Activated CD8-positive, alpha-beta T cell treated with anti-CD3 and anti-CD28 coated beads for 36 hours (primary cell): Measurements from ENCODE around the gene CTBP1. TPM values are rescaled to one million over a fixed set of nuclear protein-coding genes. Genes with fewer than 3 reads are reported as not detected.

Source experiments
- ATAC-seq: fragments of 200-7000 bp; cut with Tn5 transposase; one replicate; pipeline ENCODE4 v1.10.0; 2021; ENCODE audit warnings: mild to moderate bottlenecking, moderate library complexity
- CTCF ChIA-PET: fragments of 350-600 bp; sonication (Branson Sonifier 250); formaldehyde crosslinking; loops from one replicate; lab custom pipeline; 2021; ENCODE audit warnings: antibody characterized with exemption; lab: Charles Lee
- POLR2A ChIA-PET: fragments of 350-600 bp; sonication (Branson Sonifier 250); formaldehyde crosslinking; loops from one replicate; lab custom pipeline; 2021; ENCODE audit warnings: antibody characterized with exemption; lab: Charles Lee
- DNase-seq: peaks from one replicate; pipeline ENCODE4 v3.0.0-alpha.2; 2020
- H3K27ac Mint-ChIP-seq: one replicate; pipeline ENCODE4 v1.8.0; 2021; ENCODE audit warnings: mild to moderate bottlenecking, mixed read lengths
- H3K27me3 Mint-ChIP-seq: one replicate; pipeline ENCODE4 v1.8.0; 2021; ENCODE audit warnings: mixed read lengths
- H3K36me3 Mint-ChIP-seq: one replicate; pipeline ENCODE4 v1.8.0; 2021; ENCODE audit warnings: low read depth, mixed read lengths
- H3K4me1 Mint-ChIP-seq: one replicate; pipeline ENCODE4 v1.8.0; 2021; ENCODE audit warnings: low read depth, mixed read lengths
- H3K4me3 Mint-ChIP-seq: one replicate; pipeline ENCODE4 v1.8.0; 2021; ENCODE audit warnings: mild to moderate bottlenecking, moderate library complexity, mixed read lengths
- H3K9me3 Mint-ChIP-seq: one replicate; pipeline ENCODE4 v1.8.0; 2021; ENCODE audit warnings: mixed read lengths
- intact Hi-C: fragments of 100-400 bp; cut with micrococcal nuclease; formaldehyde crosslinking; loops from one replicate; pipeline ENCODE4 v1.10.0; 2022
- total RNA-seq, 2 experiments: library from RNA; stranded (reverse); gene quantifications; one replicate each; pipeline ENCODE4 v1.2.3, GENCODE V29; 2021
- TF ChIP-seq, protein P1 (sequence below): fragments of 200-600 bp; IDR thresholded peaks from one replicate; pipeline ENCODE4 v1.8.0; 2022; ENCODE audit warnings: antibody characterized with exemption, mild to moderate bottlenecking

CTBP1 gene
- total RNA-seq, 2 experiments from 2014 or later, result 136 TPM

- Mint-ChIP-seq H3K9me3 (peaks cover 16% of the 10 kb centered on the region), H3K27me3 (peaks cover 8% of the 10 kb centered on the region), H3K4me3 (no peak overlapping the region), H3K4me1 (peaks cover 21% of the 10 kb centered on the region), H3K36me3 (peaks cover 8% of the 10 kb centered on the region), H3K27ac (no peak overlapping the region)
- ChIA-PET POLR2A (interaction anchor here (0.7 to 1.6 kb wide), 3 partner anchors 24 to 87 kb away, joined by 3 to 4 read pairs (median 3); no protein-coding TSS in a partner anchor), CTCF (interaction anchor here (1.5 kb wide), 1 partner anchor 47 kb away, joined by 3 read pairs; no protein-coding TSS in a partner anchor)
- ATAC-seq, result peak; percentile 67
- peak; percentile 72 for DNase-seq
- intact Hi-C loops, result no loop called here
- TF ChIP-seq, protein P1, sequence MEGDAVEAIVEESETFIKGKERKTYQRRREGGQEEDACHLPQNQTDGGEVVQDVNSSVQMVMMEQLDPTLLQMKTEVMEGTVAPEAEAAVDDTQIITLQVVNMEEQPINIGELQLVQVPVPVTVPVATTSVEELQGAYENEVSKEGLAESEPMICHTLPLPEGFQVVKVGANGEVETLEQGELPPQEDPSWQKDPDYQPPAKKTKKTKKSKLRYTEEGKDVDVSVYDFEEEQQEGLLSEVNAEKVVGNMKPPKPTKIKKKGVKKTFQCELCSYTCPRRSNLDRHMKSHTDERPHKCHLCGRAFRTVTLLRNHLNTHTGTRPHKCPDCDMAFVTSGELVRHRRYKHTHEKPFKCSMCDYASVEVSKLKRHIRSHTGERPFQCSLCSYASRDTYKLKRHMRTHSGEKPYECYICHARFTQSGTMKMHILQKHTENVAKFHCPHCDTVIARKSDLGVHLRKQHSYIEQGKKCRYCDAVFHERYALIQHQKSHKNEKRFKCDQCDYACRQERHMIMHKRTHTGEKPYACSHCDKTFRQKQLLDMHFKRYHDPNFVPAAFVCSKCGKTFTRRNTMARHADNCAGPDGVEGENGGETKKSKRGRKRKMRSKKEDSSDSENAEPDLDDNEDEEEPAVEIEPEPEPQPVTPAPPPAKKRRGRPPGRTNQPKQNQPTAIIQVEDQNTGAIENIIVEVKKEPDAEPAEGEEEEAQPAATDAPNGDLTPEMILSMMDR, result no peak
Observed at GRCh38 chr4:1177274-1178141, 71.4 kb downstream of the CTBP1 start.

GRCh38 chr4:1176398-1177273 is 72.3 kb downstream of the CTBP1 start:
- ChIA-PET CTCF (no interaction called here), POLR2A (interaction anchor here (0.7 to 1.6 kb wide), 3 partner anchors 25 to 87 kb away, joined by 3 to 4 read pairs (median 3); no protein-coding TSS in a partner anchor)
- no peak for DNase-seq
- Mint-ChIP-seq H3K4me3 (no peak overlapping the region), H3K27me3 (peaks cover 10% of the 10 kb centered on the region), H3K4me1 (peaks cover 22% of the 10 kb centered on the region), H3K36me3 (peaks cover 5% of the 10 kb centered on the region), H3K9me3 (peaks cover 11% of the 10 kb centered on the region), H3K27ac (no peak overlapping the region)
- TF ChIP-seq, protein P1, result no peak
- ATAC-seq, result peak; percentile 4
- intact Hi-C loops, result no loop called here

- CTCF ChIA-PET, result interaction anchor here (1.5 kb wide), 1 partner anchor 9 kb away, joined by 7 read pairs; no protein-coding TSS in a partner anchor
- POLR2A ChIA-PET, result interaction anchor here (1.0 kb wide), 1 partner anchor 26 kb away, joined by 4 read pairs; no protein-coding TSS in a partner anchor
- Mint-ChIP-seq H3K4me3 (no peak overlapping the region), H3K9me3 (peaks cover 7% of the 10 kb centered on the region), H3K4me1 (peaks cover 25% of the 10 kb centered on the region), H3K27ac (no peak overlapping the region), H3K27me3 (peaks cover 16% of the 10 kb centered on the region), H3K36me3 (peaks cover 2% of the 10 kb centered on the region)
- intact Hi-C loops, result no loop called here
- TF ChIP-seq, protein P1, result no peak
- DNase-seq (no peak), ATAC-seq (no peak)
Observed at GRCh38 chr4:1175635-1176229, 73.2 kb downstream of the CTBP1 start.

DNA sequence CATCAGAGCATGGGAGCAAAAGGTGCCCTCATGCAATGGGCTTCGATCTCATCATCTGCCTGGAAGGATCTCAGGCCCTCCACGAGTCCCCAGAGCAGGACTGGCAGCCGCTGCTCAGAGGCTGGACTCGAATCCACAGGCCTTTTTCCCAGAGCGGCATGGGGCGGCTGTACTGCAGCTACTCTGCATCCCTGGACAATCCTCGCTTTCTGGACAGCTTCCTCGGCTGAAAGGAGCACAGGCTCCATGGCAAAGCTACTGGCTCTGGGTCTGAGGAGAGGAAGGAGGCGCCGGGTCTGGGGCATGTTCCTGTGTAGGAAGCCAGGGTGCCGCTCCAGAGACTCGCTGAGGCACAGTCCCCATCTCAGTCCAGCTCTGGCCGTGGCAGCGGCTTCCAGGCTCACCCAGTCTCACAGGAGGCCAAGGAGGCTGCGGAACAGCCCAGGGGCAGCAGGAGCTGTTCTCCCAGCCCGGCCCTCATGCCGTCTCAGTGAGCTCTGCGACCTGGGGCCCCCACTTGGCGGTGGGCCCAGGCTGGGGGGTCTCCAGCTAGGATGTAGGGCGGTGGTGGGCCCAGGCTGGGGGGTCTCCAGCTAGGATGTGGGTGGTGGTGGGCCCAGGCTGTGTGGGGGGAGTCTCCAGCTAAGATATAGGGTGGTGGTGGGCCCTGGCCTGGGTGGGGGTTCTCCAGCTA is 73.8 kb downstream of the CTBP1 start:
- POLR2A ChIA-PET, result interaction anchor here (0.9 to 1.0 kb wide), 2 partner anchors 18 to 27 kb away, joined by 3 to 4 read pairs; no protein-coding TSS in a partner anchor
- H3K4me1 Mint-ChIP-seq, result peaks cover 22% of the 10 kb centered on the region
- CTCF ChIA-PET, result interaction anchor here (1.4 to 1.5 kb wide), 2 partner anchors 8 to 28 kb away, joined by 5 to 7 read pairs; no protein-coding TSS in a partner anchor

More for the DNA sequence above, 73.8 kb downstream of the CTBP1 start:
- Mint-ChIP-seq H3K27me3 (peaks cover 20% of the 10 kb centered on the region), H3K36me3 (no peaks in the 10 kb centered on the region), H3K9me3 (peaks cover 1% of the 10 kb centered on the region), H3K4me3 (no peak overlapping the region), H3K27ac (no peak overlapping the region)
- no peak for ATAC-seq
- DNase-seq, result no peak
- intact Hi-C loops, result no loop called here
- TF ChIP-seq, protein P1, result no peak
